Effector memory CD8-positive, alpha-beta T cell (primary cell): ENCODE results near the gene EVC.

ENCODE experiments used
- ATAC-seq: fragments of 150-1000 bp; cut with Tn5 transposase; replicated peaks from 2 replicates; pipeline ENCODE4 v1.10.0; 2021; ENCODE audit warnings: mild to moderate bottlenecking, moderate library complexity
- DNase-seq, 3 experiments: peaks; one replicate each; pipeline ENCODE4 v3.0.0; 2021
- H3K27ac Mint-ChIP-seq, 2 donors: one replicate each; pipeline ENCODE4 v1.8.0; 2022; ENCODE audit warnings: mild to moderate bottlenecking in 2 of 2, mixed read lengths in 2 of 2, moderate library complexity in 2 of 2
- H3K27me3 Mint-ChIP-seq, 2 donors: one replicate each; pipeline ENCODE4 v1.8.0; 2022; ENCODE audit warnings: mixed read lengths in 2 of 2
- H3K36me3 Mint-ChIP-seq: one replicate; pipeline ENCODE4 v1.8.0; 2022; ENCODE audit warnings: mild to moderate bottlenecking, moderate library complexity, mixed read lengths; ENCODE audit not compliant: insufficient read depth
- H3K4me1 Mint-ChIP-seq, 2 donors: one replicate each; pipeline ENCODE4 v1.8.0; 2022; ENCODE audit warnings: low read depth in 2 of 2, mixed read lengths in 2 of 2
- H3K4me3 Mint-ChIP-seq, 2 donors: one replicate each; pipeline ENCODE4 v1.8.0; 2022; ENCODE audit warnings: mild to moderate bottlenecking in 2 of 2, mixed read lengths in 2 of 2, moderate library complexity in 2 of 2
- H3K9me3 Mint-ChIP-seq, 2 donors: one replicate each; pipeline ENCODE4 v1.8.0; 2022; ENCODE audit warnings: mixed read lengths in 2 of 2

The EVC gene

DNA sequence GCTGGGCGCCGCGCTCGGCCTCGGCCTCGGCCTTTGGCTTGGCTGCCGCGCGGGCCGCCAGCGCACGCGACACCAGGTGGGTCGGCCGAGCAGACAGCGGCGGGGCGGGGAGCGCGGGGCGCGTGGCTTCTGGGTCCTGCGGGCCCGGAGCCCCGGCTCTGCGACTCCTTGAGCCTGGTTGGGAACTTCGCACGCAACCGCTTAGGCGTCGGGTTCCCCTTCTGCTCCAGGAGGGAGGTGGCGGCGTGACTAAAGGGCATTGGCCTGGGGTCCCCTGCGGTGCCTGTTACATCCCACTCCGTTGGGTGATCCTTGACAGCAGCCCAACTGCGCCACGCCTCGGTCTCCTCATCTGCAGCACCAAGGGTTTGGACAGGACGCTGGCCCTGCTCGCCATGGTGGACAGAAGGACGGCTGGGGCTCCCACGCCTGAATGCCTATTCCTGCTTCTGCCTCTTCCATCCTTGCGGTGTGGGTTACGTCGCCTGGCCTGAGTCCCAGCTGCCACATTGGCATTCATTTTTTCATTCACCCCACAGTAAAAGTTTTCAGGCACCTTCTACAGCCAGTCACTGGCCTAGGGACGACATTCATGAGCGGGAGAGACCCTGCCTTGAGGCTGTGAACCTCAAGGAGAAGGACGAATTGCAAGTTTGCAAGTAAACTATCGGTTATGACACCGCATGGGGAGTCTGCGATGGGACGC, 631 bp downstream of the EVC start:
- Mint-ChIP-seq H3K36me3 (peaks cover 3% of the 10 kb centered on the region), H3K27ac (no peak overlapping the region), H3K4me3 (peak overlapping the region in 1 of 2 donors; percentile 62), H3K9me3 (no peaks in the 10 kb centered on the region), H3K27me3 (peaks cover 38 to 53% of the 10 kb centered on the region in 2 donors), H3K4me1 (peaks cover 13 to 15% of the 10 kb centered on the region in 2 donors)
- no peak for ATAC-seq
- no peak for DNase-seq

DNA sequence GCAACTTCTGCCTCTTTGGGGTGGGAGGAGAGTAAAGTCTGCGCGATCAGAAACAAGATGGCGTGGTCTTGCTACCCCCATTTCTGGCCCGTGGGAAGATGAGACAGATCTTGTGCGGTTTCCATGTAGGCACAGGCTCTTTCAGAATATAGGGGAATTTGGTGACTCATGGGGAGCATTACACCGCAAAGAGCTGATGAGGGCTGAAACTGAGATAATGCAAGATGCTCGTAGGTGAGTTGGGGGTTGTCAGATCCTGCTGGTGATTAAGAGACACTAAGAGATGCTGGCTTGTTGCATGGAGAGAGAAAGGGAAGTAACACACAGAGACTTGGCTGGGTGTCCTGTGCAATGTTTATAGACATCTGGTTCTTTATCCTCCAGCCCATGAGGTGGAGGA, 1.5 kb downstream of the EVC start:
- peaks cover 29 to 45% of the 10 kb centered on the region in 2 donors for H3K27me3 Mint-ChIP-seq
- no peak overlapping the region for H3K27ac Mint-ChIP-seq
- no peak for DNase-seq
- H3K9me3 Mint-ChIP-seq, result no peaks in the 10 kb centered on the region
- peak overlapping the region in 1 of 2 donors; percentile 5 for H3K4me3 Mint-ChIP-seq
- ATAC-seq, result no peak
- H3K36me3 Mint-ChIP-seq, result peaks cover 3% of the 10 kb centered on the region
- peaks cover 7 to 9% of the 10 kb centered on the region in 2 donors for H3K4me1 Mint-ChIP-seq

- DNase-seq (no peak), ATAC-seq (no peak)
- Mint-ChIP-seq H3K4me1 (peaks cover 5 to 7% of the 10 kb centered on the region in 2 donors), H3K36me3 (peaks cover 3% of the 10 kb centered on the region), H3K9me3 (no peaks in the 10 kb centered on the region), H3K27me3 (peaks cover 28 to 40% of the 10 kb centered on the region in 2 donors), H3K4me3 (peak overlapping the region in 1 of 2 donors; percentile 5), H3K27ac (no peak overlapping the region)
Observed at GRCh38 chr4:5712931-5713330, 1.9 kb downstream of the EVC start.

DNA sequence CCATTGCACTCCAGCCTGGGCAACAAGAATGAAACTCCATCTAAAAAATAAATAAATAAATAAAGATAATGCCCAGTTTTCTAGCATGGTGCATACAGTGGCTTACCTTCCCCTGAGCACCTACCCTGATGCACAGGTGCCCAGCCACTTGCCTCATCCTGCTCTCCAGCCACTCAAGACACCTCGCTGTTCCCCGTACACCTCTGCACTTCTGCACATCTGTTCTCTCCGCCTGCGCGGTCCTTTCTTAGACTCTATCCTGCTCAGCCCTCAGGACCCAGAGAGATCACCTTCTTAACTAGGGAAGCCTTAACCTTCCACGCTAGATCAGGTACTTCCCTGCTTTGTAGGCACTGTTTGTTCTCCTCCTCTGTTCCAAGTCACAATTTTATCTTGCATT, 2.9 kb downstream of the EVC start:
- Mint-ChIP-seq H3K9me3 (no peaks in the 10 kb centered on the region), H3K4me1 (peaks cover 5 to 7% of the 10 kb centered on the region in 2 donors), H3K27me3 (peaks cover 33 to 41% of the 10 kb centered on the region in 2 donors), H3K4me3 (no peak overlapping the region), H3K27ac (no peak overlapping the region), H3K36me3 (peaks cover 3% of the 10 kb centered on the region)
- no peak for DNase-seq
- no peak for ATAC-seq

- Mint-ChIP-seq H3K9me3 (no peaks in the 10 kb centered on the region), H3K4me3 (no peak overlapping the region)
Observed at GRCh38 chr4:5715357-5715756, 4.4 kb downstream of the EVC start.

GRCh38 chr4:5716391-5716790, 5.4 kb downstream of the EVC start:
- Mint-ChIP-seq H3K9me3 (no peaks in the 10 kb centered on the region), H3K27me3 (peaks cover 26 to 38% of the 10 kb centered on the region in 2 donors), H3K4me1 (no peaks in the 10 kb centered on the region), H3K4me3 (no peak overlapping the region), H3K36me3 (no peaks in the 10 kb centered on the region), H3K27ac (no peak overlapping the region)
- DNase-seq (no peak), ATAC-seq (no peak)

More at GRCh38 chr4:5715357-5715756, 4.4 kb downstream of the EVC start:
- Mint-ChIP-seq H3K36me3 (peaks cover 3% of the 10 kb centered on the region), H3K27ac (no peak overlapping the region), H3K27me3 (peaks cover 31 to 41% of the 10 kb centered on the region in 2 donors), H3K4me1 (peaks cover 4 to 5% of the 10 kb centered on the region in 2 donors)
- DNase-seq (no peak), ATAC-seq (no peak)

DNA sequence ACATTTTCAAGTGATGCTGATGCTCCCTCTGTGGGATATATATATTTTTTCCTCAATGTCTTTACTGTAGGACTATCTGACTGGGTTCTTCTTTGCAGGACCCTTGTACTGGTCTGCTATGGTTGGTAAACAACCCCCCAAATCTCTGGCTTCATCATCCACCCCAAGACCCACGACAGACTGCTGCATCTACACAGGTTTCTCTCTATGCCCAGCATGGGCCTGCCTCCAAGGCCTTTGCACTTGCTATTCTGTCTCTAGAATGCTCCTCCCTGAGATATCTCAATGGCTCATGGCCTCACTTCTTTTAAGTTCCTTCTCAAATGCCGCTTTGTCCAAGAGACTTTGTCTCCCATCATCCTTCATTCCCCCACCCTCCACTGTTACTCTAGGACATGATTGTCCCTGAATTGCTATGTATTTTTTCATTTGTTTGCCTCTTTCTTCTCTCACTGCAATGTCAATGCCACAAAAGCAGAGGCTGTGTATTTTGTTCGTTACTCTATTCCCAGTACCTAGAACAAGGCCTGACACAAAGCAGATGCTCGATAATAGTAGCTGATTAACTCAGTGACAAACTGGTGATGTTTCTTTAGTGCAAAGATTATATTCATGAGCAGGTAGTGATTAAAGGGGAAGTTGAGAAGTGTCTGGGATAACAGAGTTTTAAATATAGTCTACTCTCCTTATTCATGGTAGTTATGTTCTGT, 6.6 kb downstream of the EVC start:
- Mint-ChIP-seq H3K27me3 (peaks cover 15 to 27% of the 10 kb centered on the region in 2 donors), H3K27ac (no peak overlapping the region), H3K36me3 (no peaks in the 10 kb centered on the region), H3K4me1 (no peaks in the 10 kb centered on the region), H3K9me3 (no peaks in the 10 kb centered on the region), H3K4me3 (no peak overlapping the region)
- ATAC-seq (no peak), DNase-seq (no peak)

DNA sequence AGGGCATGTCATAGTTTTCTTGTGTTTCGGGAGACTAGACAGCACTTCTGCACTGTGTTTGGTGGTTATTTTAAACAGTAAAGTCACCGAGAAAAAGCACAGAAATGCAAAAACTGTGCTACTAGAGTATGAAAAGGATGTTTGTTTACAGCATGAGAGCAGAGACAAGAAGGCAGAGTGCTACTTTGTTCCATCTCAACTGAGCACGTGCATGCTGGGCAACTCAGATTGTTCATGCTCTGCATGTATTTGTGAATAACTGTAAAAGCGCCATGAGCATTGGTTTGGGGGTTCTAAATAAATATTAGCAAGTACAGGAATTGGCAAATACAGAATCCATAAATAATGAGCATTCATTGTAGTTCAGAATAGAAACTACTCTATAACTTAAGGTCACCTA, 7.4 kb downstream of the EVC start:
- ATAC-seq (no peak), DNase-seq (no peak)
- no peaks in the 10 kb centered on the region for H3K9me3 Mint-ChIP-seq
- H3K36me3 Mint-ChIP-seq, result no peaks in the 10 kb centered on the region
- H3K4me1 Mint-ChIP-seq, result no peaks in the 10 kb centered on the region
- no peak overlapping the region for H3K4me3 Mint-ChIP-seq
- H3K27ac Mint-ChIP-seq, result no peak overlapping the region
- peaks cover 13 to 23% of the 10 kb centered on the region in 2 donors for H3K27me3 Mint-ChIP-seq

- Mint-ChIP-seq H3K4me1 (no peaks in the 10 kb centered on the region), H3K27me3 (peaks cover 13 to 23% of the 10 kb centered on the region in 2 donors), H3K4me3 (no peak overlapping the region), H3K36me3 (no peaks in the 10 kb centered on the region), H3K27ac (no peak overlapping the region), H3K9me3 (no peaks in the 10 kb centered on the region)
- DNase-seq (no peak), ATAC-seq (no peak)
Observed at GRCh38 chr4:5719350-5720055, 8.5 kb downstream of the EVC start.

DNA sequence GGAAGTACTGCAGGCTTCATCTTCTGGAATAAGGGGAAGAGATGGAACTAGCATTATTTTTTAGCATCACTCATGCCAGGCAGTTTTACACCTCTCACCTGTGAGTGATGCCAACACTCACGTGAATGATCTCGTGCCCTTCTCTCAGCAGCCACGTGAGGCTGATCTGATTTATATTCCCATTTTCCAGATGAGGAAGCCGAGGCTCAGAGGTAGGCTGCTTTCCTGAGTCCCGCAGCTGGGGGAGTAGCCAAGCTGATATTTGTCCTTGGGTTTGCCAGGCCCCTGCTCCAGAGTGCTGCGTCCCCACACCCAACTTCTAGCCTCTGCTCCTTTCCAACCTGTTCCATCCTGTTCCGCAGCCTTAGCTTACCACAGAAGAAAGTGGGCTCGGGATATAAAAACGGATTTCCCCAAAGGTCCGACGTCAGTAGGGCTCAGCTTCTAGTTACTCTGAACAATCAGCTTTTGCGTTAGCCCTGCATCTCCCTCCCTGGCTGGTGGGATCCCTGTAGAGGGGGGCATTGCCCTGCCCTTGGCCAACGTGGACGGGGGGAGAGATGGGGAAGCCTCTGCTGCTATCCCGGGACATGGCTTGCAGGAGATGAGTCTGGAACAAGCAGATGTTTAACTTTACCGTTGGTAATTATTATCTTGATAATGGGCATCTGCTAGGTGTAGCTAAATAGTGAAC, 9.3 kb downstream of the EVC start:
- no peak for ATAC-seq
- H3K9me3 Mint-ChIP-seq, result no peaks in the 10 kb centered on the region

GRCh38 chr4:5720980-5721379, 10.0 kb downstream of the EVC start:
- no peak for ATAC-seq
- Mint-ChIP-seq H3K27ac (no peak overlapping the region), H3K9me3 (no peaks in the 10 kb centered on the region)

More for the DNA sequence above, 9.3 kb downstream of the EVC start:
- peaks cover 13 to 23% of the 10 kb centered on the region in 2 donors for H3K27me3 Mint-ChIP-seq
- no peak for DNase-seq
- no peaks in the 10 kb centered on the region for H3K4me1 Mint-ChIP-seq
- no peak overlapping the region for H3K4me3 Mint-ChIP-seq
- H3K36me3 Mint-ChIP-seq, result no peaks in the 10 kb centered on the region
- no peak overlapping the region for H3K27ac Mint-ChIP-seq

GRCh38 chr4:5721923-5722322, 10.9 kb downstream of the EVC start:
- H3K27ac Mint-ChIP-seq, result no peak overlapping the region
- no peaks in the 10 kb centered on the region for H3K9me3 Mint-ChIP-seq
- no peak overlapping the region for H3K4me3 Mint-ChIP-seq
- DNase-seq, result no peak
- H3K36me3 Mint-ChIP-seq, result no peaks in the 10 kb centered on the region
- H3K4me1 Mint-ChIP-seq, result no peaks in the 10 kb centered on the region
- peaks cover 13 to 23% of the 10 kb centered on the region in 2 donors for H3K27me3 Mint-ChIP-seq
- no peak for ATAC-seq

More at GRCh38 chr4:5720980-5721379, 10.0 kb downstream of the EVC start:
- no peaks in the 10 kb centered on the region for H3K4me1 Mint-ChIP-seq
- no peak for DNase-seq
- no peaks in the 10 kb centered on the region for H3K36me3 Mint-ChIP-seq
- no peak overlapping the region for H3K4me3 Mint-ChIP-seq
- H3K27me3 Mint-ChIP-seq, result peaks cover 13 to 23% of the 10 kb centered on the region in 2 donors

DNA sequence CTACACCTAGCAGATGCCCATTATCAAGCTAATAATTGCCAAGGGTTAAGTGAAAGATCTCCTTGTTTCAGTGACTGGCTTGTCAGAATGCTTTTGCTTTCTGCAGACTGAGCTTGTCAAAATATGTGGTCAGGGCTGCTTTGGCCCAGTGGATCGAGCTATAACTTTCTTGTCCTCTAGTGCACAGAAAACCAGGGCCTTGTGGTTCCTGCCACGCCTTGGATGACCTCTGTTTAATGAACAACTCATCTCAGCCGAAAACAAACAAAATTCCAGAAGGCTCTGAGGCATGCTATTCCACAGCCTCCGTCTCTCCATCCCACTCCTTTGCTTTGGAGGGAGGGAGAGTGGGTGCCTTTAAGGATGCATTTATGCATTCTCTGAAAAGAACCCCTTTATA, 11.3 kb downstream of the EVC start:
- peaks cover 13 to 23% of the 10 kb centered on the region in 2 donors for H3K27me3 Mint-ChIP-seq
- no peak overlapping the region for H3K27ac Mint-ChIP-seq

More for the DNA sequence above, 11.3 kb downstream of the EVC start:
- DNase-seq (no peak), ATAC-seq (no peak)
- no peaks in the 10 kb centered on the region for H3K36me3 Mint-ChIP-seq
- no peak overlapping the region for H3K4me3 Mint-ChIP-seq
- no peaks in the 10 kb centered on the region for H3K9me3 Mint-ChIP-seq
- H3K4me1 Mint-ChIP-seq, result no peaks in the 10 kb centered on the region
